Measurements from ENCODE around the gene RAB4A.

DNA sequence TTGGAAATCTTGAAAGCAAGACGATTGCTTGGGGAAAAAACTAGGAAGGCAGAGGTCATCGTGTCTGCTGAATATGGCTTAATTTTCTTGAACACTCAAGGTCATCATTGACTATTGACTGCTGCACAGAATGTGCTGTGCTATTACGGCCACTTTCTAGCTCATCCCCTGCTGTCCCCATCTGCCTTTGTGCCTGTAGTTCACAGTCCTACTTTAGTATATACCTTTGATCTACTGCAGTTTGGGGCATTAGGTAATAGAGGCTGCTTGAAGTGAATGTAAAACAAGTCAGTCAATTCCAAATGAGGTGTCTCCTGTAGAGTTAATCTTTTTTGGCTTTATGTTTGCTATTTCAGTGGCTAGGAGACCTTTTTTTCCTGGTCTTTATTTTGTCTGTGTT lies 8.3 kb downstream of the RAB4A start:
- no peak for TF ChIP-seq EP300 (IDR thresholded peaks at IDR 0.05; ENCODE audit: low read length)
- no peak for TF ChIP-seq CEBPB (tag; IDR thresholded peaks at IDR 0.05)
